ENCODE results near the gene AOAH. TPM values are rescaled to one million over a fixed set of nuclear protein-coding genes. Genes with fewer than 3 reads are reported as not detected.

The AOAH gene
- total RNA-seq, 1 donor from 2014 or later: 0.92 TPM

GRCh38 chr7:36671432-36671829, 52.9 kb downstream of the AOAH start:
- no peaks in the 10 kb centered on the region for H3K9me3 Mint-ChIP-seq
- no peak overlapping the region for H3K4me3 Mint-ChIP-seq
- H3K27me3 Mint-ChIP-seq: peaks cover 7% of the 10 kb centered on the region
- H3K27ac Mint-ChIP-seq: no peak overlapping the region
- H3K36me3 Mint-ChIP-seq: peaks cover 4% of the 10 kb centered on the region
- no peak for TF ChIP-seq CTCF (conservative IDR thresholded peaks at IDR 0.05)
- DNase-seq (ENCODE audit: extremely low spot score, unreplicated experiment): no peak
- H3K4me1 Mint-ChIP-seq (ENCODE audit: unreplicated experiment): peaks cover 8% of the 10 kb centered on the region

GRCh38 chr7:36670585-36671431, 53.5 kb downstream of the AOAH start:
- Mint-ChIP-seq H3K4me3 (no peak overlapping the region), H3K27me3 (peaks cover 4% of the 10 kb centered on the region), H3K27ac (no peak overlapping the region), H3K9me3 (no peaks in the 10 kb centered on the region), H3K36me3 (peaks cover 1% of the 10 kb centered on the region), H3K4me1 (ENCODE audit: unreplicated experiment) (peaks cover 8% of the 10 kb centered on the region)
- no peak for DNase-seq (ENCODE audit: extremely low spot score, unreplicated experiment)
- peak; percentile 85 for TF ChIP-seq CTCF (conservative IDR thresholded peaks at IDR 0.05)

- no peak for DNase-seq (ENCODE audit: extremely low spot score, unreplicated experiment)
- no peak overlapping the region for H3K4me3 Mint-ChIP-seq
- no peaks in the 10 kb centered on the region for H3K27me3 Mint-ChIP-seq
- H3K27ac Mint-ChIP-seq: no peak overlapping the region
- no peaks in the 10 kb centered on the region for H3K36me3 Mint-ChIP-seq
- H3K9me3 Mint-ChIP-seq: peaks cover 9% of the 10 kb centered on the region
- peaks cover 4% of the 10 kb centered on the region for H3K4me1 Mint-ChIP-seq (ENCODE audit: unreplicated experiment)
- TF ChIP-seq CTCF (conservative IDR thresholded peaks at IDR 0.05): no peak
These were observed 55.5 kb downstream of the AOAH start for GRCh38 chr7:36668750-36669149.

- no peak for TF ChIP-seq CTCF (conservative IDR thresholded peaks at IDR 0.05)
- H3K4me1 Mint-ChIP-seq (ENCODE audit: unreplicated experiment): peaks cover 4% of the 10 kb centered on the region
- H3K4me3 Mint-ChIP-seq: no peak overlapping the region
- no peak for DNase-seq (ENCODE audit: extremely low spot score, unreplicated experiment)
- H3K27ac Mint-ChIP-seq: no peak overlapping the region
- H3K36me3 Mint-ChIP-seq: peaks cover 7% of the 10 kb centered on the region
- no peaks in the 10 kb centered on the region for H3K27me3 Mint-ChIP-seq
- peaks cover 14% of the 10 kb centered on the region for H3K9me3 Mint-ChIP-seq
These were observed 56.2 kb downstream of the AOAH start for GRCh38 chr7:36668080-36668479.

- Mint-ChIP-seq H3K4me3 (no peak overlapping the region), H3K4me1 (ENCODE audit: unreplicated experiment) (peaks cover 9% of the 10 kb centered on the region), H3K27me3 (no peaks in the 10 kb centered on the region), H3K36me3 (peaks cover 8% of the 10 kb centered on the region), H3K9me3 (peaks cover 16% of the 10 kb centered on the region), H3K27ac (no peak overlapping the region)
- TF ChIP-seq CTCF (conservative IDR thresholded peaks at IDR 0.05): no peak
- DNase-seq (ENCODE audit: extremely low spot score, unreplicated experiment): no peak
These were observed 57.1 kb downstream of the AOAH start for GRCh38 chr7:36667007-36667745.
